GM19328 (cell line): Measurements from ENCODE around the gene SULF2.
"Not testable (repeated sequence)": the region's sequence is repeated elsewhere in the genome, so short reads cannot be mapped to it uniquely, and the experiment has no call there.

Source experiments
- ATAC-seq: cut with Tn5 transposase; IDR thresholded peaks from one replicate; pipeline ENCODE4 v1.9.1; 2021; ENCODE audit warnings: mild to moderate bottlenecking, moderate library complexity; ENCODE audit not compliant: unreplicated experiment

SULF2 gene

GRCh38 chr20:47785311-47785853 is at the start of gene SULF2:
SULF2 (minus strand) TSS chr20:47785481; CDS start chr20:47757363, 28,118 bp downstream.
- ATAC-seq: no peak

DNA sequence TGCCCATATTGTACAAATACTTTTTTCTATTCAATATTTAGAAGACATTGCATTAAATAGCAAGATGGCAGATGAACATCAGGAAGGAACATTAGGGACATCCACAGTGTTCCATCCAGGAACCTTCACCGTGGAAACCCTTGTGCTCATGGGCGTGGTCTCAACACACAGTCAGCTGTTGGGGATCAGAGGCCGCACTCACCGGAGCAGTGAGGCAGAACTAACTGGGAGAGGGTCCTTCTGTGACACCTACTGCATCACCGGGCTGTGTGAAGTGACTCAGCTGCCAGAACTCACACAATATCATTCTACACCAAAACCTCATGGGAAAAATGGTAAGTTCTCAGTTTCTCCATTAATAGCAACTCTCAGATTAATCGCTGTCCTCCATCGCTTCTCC is 46.4 kb upstream of the SULF2 start:
- ATAC-seq: not testable (repeated sequence)

GRCh38 chr20:47826716-47827115 is 41.4 kb upstream of the SULF2 start:
- ATAC-seq: not testable (repeated sequence)

GRCh38 chr20:47826006-47826405 is 40.7 kb upstream of the SULF2 start:
- ATAC-seq: not testable (repeated sequence)

DNA sequence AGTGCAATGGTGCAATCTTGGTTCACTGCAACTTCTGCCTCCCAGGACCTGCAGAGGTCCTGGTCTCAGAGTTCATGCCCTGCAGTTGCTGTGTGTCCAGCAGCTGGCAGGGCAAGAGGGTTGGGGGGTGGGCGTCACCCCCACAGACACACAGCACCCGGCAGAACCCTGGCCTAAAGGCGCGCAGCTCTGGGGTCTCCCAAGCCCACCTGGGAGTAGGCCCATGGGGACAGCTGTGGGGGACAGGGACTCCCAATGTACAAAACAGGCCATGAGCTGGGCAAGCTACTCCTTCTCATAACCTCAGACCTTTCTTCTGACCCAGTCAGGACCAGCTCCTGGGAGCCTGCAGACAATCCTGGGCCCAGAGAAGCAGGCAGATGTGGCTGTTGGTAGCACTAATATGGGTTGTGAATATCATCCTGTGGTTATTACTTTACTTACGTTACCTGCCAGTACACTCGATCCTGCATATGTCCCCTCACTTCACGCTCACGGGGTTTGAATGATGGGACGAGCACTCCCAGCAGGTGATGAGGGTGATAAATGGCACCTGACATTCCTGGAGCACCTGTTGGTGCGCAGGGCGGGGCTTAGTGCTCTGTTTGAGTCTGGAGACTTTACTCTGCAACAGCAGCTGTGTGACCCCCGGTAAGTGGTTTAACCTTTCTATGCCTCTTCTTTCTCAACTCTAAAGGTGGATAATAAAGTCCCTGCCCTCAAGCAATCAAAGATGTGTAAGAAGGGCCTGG is 39.9 kb upstream of the SULF2 start:
- no peak for ATAC-seq

DNA sequence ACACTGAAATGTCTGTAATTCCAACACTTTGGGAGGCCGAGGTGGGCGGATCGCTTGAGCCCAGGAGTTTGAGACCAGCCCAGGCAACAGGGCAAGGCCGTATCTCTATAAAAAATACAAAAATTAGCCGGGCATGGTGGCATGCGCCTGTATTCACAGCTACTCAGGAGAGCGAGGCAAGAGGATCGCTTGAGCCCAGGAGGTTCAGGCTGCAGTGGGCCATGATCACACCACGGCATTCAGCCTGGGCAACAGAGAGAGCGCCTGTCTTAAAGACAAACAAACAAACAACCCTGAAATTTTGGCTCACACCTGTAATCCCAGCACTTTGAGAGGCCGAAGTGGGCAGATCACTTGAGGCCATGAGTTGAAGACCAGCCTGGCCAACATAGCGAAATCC is 38.7 kb upstream of the SULF2 start:
- ATAC-seq: not testable (repeated sequence)

- no peak for ATAC-seq
Measured at GRCh38 chr20:47821481-47822100, 36.3 kb upstream of the SULF2 start.

DNA sequence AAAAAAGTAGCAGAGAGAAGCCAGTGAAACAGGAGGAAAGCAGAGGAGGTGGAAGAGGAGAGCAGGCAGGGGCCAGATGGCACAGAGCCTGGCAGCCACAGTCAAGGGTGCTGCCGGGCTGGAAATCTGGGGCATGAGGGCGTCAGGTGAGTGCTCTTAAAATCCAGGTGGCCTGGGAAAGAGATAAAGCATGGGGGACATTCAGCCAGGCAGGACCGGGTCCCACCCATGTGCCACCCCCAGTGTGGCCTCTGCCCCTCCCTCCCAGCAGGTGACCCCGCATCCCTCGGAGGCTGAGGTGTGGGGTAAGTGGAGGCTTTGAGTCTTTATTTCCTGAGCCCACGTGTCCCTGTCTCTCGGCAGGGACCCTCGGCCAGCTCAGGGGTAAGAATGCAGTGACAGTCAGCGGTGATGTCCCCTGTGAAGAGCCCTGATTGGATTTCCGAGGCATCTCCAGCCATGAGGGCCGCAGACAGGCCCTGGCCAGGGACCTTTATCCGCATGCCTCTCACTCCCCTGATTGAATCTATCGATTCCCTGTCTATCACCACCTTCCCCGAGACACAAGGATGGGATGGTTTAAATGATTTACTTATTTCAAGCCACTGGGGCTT is 33.8 kb upstream of the SULF2 start:
- no peak for ATAC-seq

DNA sequence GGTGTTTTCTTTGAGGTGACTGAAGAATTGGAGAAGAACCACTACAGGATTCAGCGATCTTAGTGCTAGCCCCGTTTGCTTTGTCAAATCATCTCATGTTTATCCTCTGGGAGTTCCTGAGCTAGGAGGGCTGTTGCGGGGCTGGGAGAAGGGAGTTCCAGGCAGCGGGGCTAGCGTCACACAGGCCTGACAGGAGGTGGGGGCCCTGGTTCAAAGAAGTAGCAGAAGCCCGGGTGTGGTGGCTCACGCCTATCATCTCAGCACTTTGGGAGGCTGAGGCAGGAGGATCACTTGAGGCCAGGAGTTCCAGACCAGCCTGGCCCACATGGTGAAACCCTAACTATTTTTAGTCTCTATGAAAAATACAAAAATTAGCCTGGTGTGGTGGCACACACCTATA is 33.2 kb upstream of the SULF2 start:
- ATAC-seq: no peak

GRCh38 chr20:47818016-47818415 is 32.7 kb upstream of the SULF2 start:
- ATAC-seq: no peak

GRCh38 chr20:47817573-47817972 is 32.3 kb upstream of the SULF2 start:
- ATAC-seq: no peak

- no peak for ATAC-seq
Measured at GRCh38 chr20:47816487-47817451, 31.5 kb upstream of the SULF2 start.

DNA sequence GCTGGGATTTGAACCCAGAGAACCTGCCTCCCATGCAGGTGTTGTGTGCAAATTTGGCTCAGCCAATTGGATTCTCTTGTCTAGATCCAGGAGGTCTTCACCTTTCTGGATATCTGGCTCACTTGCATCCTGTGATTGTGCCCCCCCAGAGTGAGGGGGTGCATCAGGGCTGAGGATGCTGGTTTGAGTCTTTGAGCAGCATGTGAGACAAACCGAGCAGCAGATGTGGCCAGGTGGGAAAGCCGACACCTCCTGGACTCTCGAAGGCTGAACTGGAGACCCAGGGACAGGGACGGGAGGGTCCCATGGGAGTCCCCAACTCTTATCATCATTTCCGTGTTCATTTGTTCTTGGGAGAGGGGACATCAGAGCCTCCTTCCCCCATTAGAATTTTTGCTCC is 30.6 kb upstream of the SULF2 start:
- no peak for ATAC-seq

- no peak for ATAC-seq
Measured at GRCh38 chr20:47815416-47815806, 30.1 kb upstream of the SULF2 start.

- ATAC-seq: no peak
Measured at GRCh38 chr20:47814632-47815415, 29.5 kb upstream of the SULF2 start.

- ATAC-seq: no peak
Measured at GRCh38 chr20:47810721-47811347, 25.6 kb upstream of the SULF2 start.

DNA sequence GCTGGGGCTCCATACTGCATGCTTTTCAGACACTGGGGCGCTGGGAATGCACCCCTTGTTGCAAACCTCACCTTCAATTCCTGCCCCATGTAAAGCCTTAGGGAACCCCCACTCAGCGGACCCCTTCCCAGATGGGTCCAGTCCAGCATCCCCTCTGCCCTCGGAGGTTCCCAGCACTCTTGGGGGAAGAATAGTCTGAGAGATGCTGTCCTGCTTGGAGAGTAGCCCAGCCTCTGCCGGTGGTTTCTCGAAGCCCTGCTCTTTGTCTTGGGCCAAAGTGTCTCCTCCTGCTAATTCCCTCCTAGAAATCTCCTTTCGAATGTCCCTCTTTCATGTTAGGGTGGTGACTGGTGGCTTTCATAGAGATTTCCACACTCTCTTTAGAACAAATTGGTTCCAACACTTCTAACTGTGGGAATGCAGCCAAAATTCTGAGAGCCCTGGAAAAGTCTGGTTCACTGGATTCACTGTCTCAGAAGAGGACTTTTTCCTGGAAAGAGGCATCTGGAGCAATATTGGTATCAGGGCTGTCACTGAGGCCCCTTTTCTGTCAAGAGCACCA is 24.9 kb upstream of the SULF2 start:
- no peak for ATAC-seq

DNA sequence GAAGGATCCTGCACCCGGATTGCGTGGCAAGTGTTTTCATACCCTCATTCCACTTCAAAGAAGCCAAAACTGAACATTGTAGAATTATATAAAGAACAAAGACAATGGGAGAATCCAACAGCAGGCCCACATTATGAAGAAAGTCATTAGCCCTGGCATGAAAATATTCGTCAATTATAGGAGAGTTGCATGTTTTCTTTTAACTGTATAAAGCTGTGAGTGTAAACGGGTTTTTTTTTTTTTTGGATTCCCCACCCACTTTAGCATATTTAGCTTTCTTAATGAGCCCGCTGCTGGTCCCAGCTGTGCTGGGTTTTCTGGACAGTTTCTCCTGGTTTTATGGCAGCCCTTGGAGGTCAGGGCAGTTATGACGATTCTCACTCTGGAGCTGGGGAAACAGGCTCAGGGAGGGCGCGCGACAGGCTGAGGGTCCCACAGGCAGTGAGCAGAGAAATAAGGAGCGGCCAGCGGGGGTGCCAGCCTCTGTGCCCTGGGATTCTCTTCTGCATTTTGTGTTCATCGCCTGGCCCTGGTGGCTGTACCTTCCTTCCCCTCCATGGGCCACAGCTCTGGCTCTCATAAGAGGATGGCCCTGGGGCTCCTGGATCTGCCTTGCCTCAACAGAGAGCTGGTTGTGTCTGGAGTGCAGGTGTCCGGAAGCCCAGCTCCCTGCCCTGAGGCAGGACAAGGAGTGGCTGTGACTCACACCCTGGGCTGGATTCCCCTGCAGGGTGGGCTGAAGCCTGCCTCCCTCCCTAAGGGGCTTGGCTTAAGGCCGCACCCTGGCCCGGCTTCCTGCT is 24.1 kb upstream of the SULF2 start:
- no peak for ATAC-seq
